ENCODE measurements around the gene SYT6. TPM values are rescaled to one million over a fixed set of nuclear protein-coding genes. Genes with fewer than 3 reads are reported as not detected.

SYT6 gene
- total RNA-seq, 2 experiments from 2014 or later = not detected

DNA sequence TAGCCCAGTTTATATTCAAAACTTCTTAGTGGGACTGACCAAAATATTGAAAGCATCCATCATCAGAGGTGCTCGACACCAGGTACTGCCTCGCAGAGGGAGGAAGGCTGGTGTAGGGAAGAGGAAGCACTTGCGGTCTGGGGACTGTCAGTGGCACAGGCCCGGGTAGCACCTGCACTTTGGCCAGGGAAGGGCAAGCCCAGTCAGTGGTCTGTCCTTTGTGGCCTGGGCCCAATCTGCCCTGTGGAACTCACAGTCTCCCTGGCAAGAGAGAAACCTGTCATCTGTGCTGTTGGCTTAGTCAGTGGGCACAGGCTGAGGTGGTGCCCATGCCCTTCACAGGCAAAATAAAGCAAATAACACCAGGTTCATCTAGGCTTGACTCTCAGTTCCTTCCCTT lies 77.4 kb downstream of the SYT6 start:
- Histone ChIP-seq H3K4me3 (ENCODE audit: low read depth, low read length, poor library complexity, severe bottlenecking) (no peak overlapping the region), H3K9me2 (ENCODE audit: insufficient read depth, low read length) (no peaks in the 10 kb centered on the region), H3K79me2 (ENCODE audit: insufficient read depth, low read depth, low read length) (no peaks in the 10 kb centered on the region), H3K9me3 (ENCODE audit: low read length) (no peaks in the 10 kb centered on the region), H3K4me1 (ENCODE audit: insufficient read depth, low read length, poor library complexity, severe bottlenecking) (no peaks in the 10 kb centered on the region), H2AFZ (ENCODE audit: low read length) (no peak overlapping the region), H4K20me1 (ENCODE audit: insufficient read depth, low read length) (no peaks in the 10 kb centered on the region), H3K36me3 (ENCODE audit: insufficient read depth, low read length) (no peaks in the 10 kb centered on the region), H3K4me2 (ENCODE audit: low read length) (no peak overlapping the region), H3K27ac (ENCODE audit: low read depth, low read length, poor library complexity, severe bottlenecking) (no peak overlapping the region)
- no peak for DNase-seq (ENCODE audit: low spot score)
- no TSS peak for BruUV-seq (replicated peaks)
- TF ChIP-seq EZH2phosphoT487 (IDR thresholded peaks at IDR 0.05; ENCODE audit: borderline replicate concordance, low read depth, low read length) = no peak
- TF ChIP-seq CTCF (conservative IDR thresholded peaks at IDR 0.05; ENCODE audit: low read length) = no peak
- intact Hi-C loops (cut with micrococcal nuclease; ENCODE audit: unreplicated experiment) = no loop called here
- POLR2A ChIA-PET = no interaction called here
- CTCF ChIA-PET (ENCODE audit: unreplicated experiment) = no interaction called here

DNA sequence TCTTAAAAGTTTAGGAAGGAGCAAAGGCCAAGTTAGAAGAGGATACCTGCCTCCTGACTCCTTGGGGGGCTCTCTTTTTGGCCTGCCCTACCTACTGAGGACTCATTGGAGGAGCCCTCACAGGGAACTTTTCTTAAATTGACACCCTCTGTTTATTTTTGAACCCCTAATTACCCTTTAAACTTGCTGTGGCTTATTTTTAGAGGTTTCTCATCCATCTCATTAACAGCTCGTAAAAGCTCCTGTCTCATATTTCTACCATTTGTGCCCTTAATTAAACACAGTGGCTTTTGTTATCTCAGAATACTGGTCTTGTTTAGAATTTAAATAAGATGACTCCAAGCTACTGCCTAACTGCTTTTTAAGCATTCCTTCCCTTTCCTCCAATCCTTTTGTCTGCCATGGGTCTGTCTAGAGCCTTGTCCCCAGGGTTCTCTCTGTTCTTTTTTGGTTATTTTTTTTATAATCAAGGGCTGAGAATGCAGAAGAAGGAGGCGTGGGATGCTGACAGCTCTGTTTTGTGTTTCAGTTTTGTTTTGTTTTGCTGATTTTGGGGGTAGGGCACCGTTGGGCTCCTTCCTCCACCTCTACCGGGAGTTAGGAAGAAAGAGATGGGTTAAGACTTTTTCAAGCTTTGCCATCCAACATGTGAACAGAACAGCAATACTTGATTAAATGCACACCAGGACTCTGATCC lies 78.0 kb downstream of the SYT6 start:
- H3K4me3 ChIP-seq (ENCODE audit: low read depth, low read length, poor library complexity, severe bottlenecking) = no peak overlapping the region
- DNase-seq (ENCODE audit: low spot score) = no peak
- no peaks in the 10 kb centered on the region for H3K9me2 ChIP-seq (ENCODE audit: insufficient read depth, low read length)
- H3K4me1 ChIP-seq (ENCODE audit: insufficient read depth, low read length, poor library complexity, severe bottlenecking) = no peaks in the 10 kb centered on the region
- no peak overlapping the region for H3K4me2 ChIP-seq (ENCODE audit: low read length)
- no peaks in the 10 kb centered on the region for H4K20me1 ChIP-seq (ENCODE audit: insufficient read depth, low read length)
- CTCF ChIA-PET (ENCODE audit: unreplicated experiment) = no interaction called here
- BruUV-seq (replicated peaks) = no TSS peak
- H3K36me3 ChIP-seq (ENCODE audit: insufficient read depth, low read length) = no peaks in the 10 kb centered on the region
- H2AFZ ChIP-seq (ENCODE audit: low read length) = no peak overlapping the region
- TF ChIP-seq CTCF (conservative IDR thresholded peaks at IDR 0.05; ENCODE audit: low read length) = no peak
- TF ChIP-seq EZH2phosphoT487 (IDR thresholded peaks at IDR 0.05; ENCODE audit: borderline replicate concordance, low read depth, low read length) = no peak
- no peaks in the 10 kb centered on the region for H3K79me2 ChIP-seq (ENCODE audit: insufficient read depth, low read depth, low read length)
- H3K27ac ChIP-seq (ENCODE audit: low read depth, low read length, poor library complexity, severe bottlenecking) = no peak overlapping the region
- no peaks in the 10 kb centered on the region for H3K9me3 ChIP-seq (ENCODE audit: low read length)
- POLR2A ChIA-PET = no interaction called here
- intact Hi-C loops (cut with micrococcal nuclease; ENCODE audit: unreplicated experiment) = no loop called here

DNA sequence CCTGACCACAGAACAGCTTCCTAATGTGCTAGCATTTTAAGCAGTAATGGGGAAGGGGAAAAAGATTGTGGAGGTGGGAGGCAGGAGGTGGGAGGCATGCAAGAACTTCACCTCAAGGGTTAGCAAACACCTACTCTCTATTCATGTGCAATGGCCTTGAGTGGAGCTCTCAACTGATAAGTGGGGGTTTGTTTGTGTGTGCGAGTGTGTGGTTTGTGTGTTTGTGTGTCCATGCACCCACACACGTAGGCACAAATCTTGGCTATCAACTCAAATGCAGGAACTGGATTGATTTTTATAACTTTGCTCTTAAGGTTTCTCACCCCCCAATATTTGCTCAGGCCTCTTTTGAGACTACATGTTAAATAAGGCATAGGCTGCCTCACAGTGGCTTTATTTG lies 78.6 kb downstream of the SYT6 start:
- Histone ChIP-seq H4K20me1 (ENCODE audit: insufficient read depth, low read length) (no peaks in the 10 kb centered on the region), H3K4me3 (ENCODE audit: low read depth, low read length, poor library complexity, severe bottlenecking) (no peak overlapping the region), H3K79me2 (ENCODE audit: insufficient read depth, low read depth, low read length) (no peaks in the 10 kb centered on the region), H3K27ac (ENCODE audit: low read depth, low read length, poor library complexity, severe bottlenecking) (no peak overlapping the region), H3K36me3 (ENCODE audit: insufficient read depth, low read length) (no peaks in the 10 kb centered on the region), H3K4me2 (ENCODE audit: low read length) (no peak overlapping the region), H3K9me3 (ENCODE audit: low read length) (no peaks in the 10 kb centered on the region), H3K9me2 (ENCODE audit: insufficient read depth, low read length) (no peaks in the 10 kb centered on the region), H3K4me1 (ENCODE audit: insufficient read depth, low read length, poor library complexity, severe bottlenecking) (no peaks in the 10 kb centered on the region), H2AFZ (ENCODE audit: low read length) (no peak overlapping the region)
- ChIA-PET POLR2A (no interaction called here), CTCF (ENCODE audit: unreplicated experiment) (no interaction called here)
- no TSS peak for BruUV-seq (replicated peaks)
- intact Hi-C loops (cut with micrococcal nuclease; ENCODE audit: unreplicated experiment) = no loop called here
- DNase-seq (ENCODE audit: low spot score) = no peak
- no peak for TF ChIP-seq EZH2phosphoT487 (IDR thresholded peaks at IDR 0.05; ENCODE audit: borderline replicate concordance, low read depth, low read length)
- TF ChIP-seq CTCF (conservative IDR thresholded peaks at IDR 0.05; ENCODE audit: low read length) = no peak

All from OCI-LY7 (cell line).